ENCODE data around the gene HOXB9. TPM values are rescaled to one million over a fixed set of nuclear protein-coding genes. Genes with fewer than 3 reads are reported as not detected.

Gene HOXB9
- total RNA-seq, 2 experiments from 2014 or later = 0.37 to 0.65 TPM

DNA sequence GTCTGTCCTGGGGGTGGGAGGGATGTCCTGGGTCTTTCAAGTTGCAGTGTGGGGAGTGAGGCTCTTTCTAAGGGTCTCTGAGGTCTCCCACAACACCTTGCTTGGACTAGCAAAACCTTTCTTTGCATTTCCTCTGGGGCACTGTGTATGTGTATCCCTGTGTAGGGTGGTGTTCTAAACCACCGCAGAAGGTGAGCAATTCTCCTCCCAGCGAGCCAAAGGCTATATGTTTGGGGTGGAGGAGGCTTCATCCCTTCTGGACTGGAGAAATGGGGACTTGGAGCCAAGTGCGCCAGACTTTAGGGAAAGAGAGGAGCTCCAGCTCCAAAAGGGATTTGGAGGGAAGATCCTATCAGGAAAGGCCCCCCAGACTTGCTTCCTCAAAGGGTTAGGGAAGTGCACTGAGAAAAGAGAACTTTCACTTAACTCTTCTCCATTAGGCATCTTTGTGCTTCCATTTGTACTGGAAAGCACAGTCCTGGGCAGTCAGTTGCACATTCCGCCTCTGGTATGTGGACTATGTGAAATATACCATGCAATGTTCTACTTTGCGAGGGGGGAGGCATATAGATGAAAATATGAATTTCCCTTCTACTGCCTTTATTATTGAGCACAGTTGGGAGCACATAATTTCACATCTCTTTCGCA is 18.9 kb upstream of the HOXB9 start:
- DNase-seq (no peak), ATAC-seq (no peak)
- CTCF ChIA-PET = no interaction called here
- Mint-ChIP-seq H3K4me1 (ENCODE audit: low read depth) (peaks cover 33% of the 10 kb centered on the region), H3K27me3 (ENCODE audit: low read depth) (peaks cover 79% of the 10 kb centered on the region), H3K27ac (no peak overlapping the region), H3K36me3 (ENCODE audit: low read depth) (peaks cover 2% of the 10 kb centered on the region), H3K9me3 (ENCODE audit: insufficient read depth) (no peaks in the 10 kb centered on the region), H3K4me3 (no peak overlapping the region)
- POLR2A ChIA-PET = no interaction called here

DNA sequence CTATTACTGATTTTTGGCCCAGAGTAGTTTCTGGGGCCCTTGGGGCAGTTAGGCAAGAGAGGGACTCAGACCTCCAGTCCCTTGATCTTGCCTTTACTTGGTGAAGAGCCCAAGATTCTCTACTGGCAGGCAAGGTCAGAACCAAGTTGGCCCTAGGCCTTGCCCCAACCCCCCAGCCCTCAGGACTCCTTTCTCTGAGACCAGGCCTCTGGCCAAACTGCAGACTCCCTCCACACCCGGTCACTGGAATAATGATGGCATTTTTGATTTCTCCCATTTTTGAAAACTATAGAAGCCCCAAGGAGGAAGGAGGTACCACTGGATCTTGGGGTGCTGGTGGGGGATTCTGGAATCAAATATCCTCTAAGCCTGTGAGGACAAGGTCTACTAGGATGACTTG is 18.0 kb upstream of the HOXB9 start:
- ChIA-PET POLR2A (no interaction called here), CTCF (interaction anchor here (1.0 to 2.2 kb wide), 3 partner anchors 11 to 102 kb away, joined by 3 to 7 read pairs (median 3); no protein-coding TSS in a partner anchor)
- Mint-ChIP-seq H3K27ac (no peak overlapping the region), H3K4me1 (ENCODE audit: low read depth) (peaks cover 33% of the 10 kb centered on the region), H3K36me3 (ENCODE audit: low read depth) (peaks cover 2% of the 10 kb centered on the region), H3K9me3 (ENCODE audit: insufficient read depth) (no peaks in the 10 kb centered on the region), H3K27me3 (ENCODE audit: low read depth) (peaks cover 81% of the 10 kb centered on the region), H3K4me3 (no peak overlapping the region)
- ATAC-seq = no peak
- DNase-seq = no peak

DNA sequence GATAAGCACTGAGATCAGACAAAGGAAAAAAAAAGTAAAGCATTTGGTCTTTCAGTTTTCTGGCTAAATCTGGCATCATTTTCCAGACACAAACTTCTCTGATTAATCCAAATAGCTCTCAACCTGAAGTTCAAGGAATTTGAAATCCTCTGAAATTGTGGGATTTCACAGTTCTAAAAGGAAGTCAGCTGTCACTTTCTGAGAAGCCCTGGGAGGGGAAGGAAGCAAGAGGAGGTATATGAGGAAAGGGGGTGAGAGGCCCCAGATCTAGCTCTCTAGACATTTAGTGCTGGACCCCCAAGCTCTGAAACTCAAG is 17.5 kb upstream of the HOXB9 start:
- ChIA-PET POLR2A (no interaction called here), CTCF (interaction anchor here (1.0 to 2.2 kb wide), 3 partner anchors 11 to 102 kb away, joined by 3 to 7 read pairs (median 3); no protein-coding TSS in a partner anchor)
- Mint-ChIP-seq H3K9me3 (ENCODE audit: insufficient read depth) (no peaks in the 10 kb centered on the region), H3K27me3 (ENCODE audit: low read depth) (peaks cover 84% of the 10 kb centered on the region), H3K27ac (no peak overlapping the region), H3K36me3 (ENCODE audit: low read depth) (peaks cover 2% of the 10 kb centered on the region), H3K4me3 (no peak overlapping the region), H3K4me1 (ENCODE audit: low read depth) (peaks cover 33% of the 10 kb centered on the region)
- ATAC-seq = no peak
- no peak for DNase-seq

DNA sequence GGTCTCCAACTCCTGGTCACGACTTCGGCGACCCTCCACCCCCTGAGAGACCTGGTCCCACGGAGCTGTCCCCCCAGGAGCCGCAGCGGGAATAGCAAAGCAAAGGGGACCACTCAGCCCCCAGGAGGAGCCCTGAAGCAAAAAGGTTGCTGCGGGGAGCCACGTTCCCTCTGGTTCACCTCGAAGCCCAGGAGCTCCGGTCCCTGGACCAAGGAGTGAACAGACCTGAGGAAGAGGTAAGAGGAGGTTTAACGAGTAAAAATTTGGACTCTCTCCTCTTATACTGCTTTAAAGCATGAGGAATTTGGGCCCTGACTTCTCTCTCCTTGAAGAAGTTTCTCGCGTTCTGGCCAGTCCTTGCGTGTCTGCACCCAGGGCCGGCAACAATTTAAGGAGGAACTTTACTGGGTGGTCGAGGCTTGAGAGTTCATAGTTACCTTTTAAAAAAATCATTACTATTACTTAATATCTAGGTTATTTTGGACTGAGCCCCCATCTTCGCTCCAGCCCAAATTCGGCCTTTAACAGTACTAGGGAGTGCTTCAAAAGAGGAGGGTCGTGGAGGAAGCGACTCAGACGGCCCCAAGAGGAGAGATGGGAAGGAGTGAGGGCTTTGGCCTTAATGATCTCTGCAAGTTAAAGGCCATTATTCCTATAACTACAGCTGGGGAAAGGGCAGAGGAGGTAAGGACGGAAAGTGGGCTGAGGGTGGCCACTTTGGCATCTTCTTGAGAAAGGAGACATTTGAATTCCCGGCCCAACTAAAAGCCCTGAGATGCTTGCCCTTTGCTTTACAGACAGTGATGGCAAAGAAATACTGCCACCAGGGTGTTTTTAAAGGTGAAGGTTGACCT is 16.9 kb upstream of the HOXB9 start:
- peaks cover 2% of the 10 kb centered on the region for H3K36me3 Mint-ChIP-seq (ENCODE audit: low read depth)
- H3K27me3 Mint-ChIP-seq (ENCODE audit: low read depth) = peaks cover 85% of the 10 kb centered on the region
- H3K27ac Mint-ChIP-seq = no peak overlapping the region
- ATAC-seq = no peak
- ChIA-PET CTCF (interaction anchor here (1.0 to 2.2 kb wide), 3 partner anchors 12 to 103 kb away, joined by 3 to 7 read pairs (median 3); no protein-coding TSS in a partner anchor), POLR2A (no interaction called here)
- no peak for DNase-seq
- H3K9me3 Mint-ChIP-seq (ENCODE audit: insufficient read depth) = no peaks in the 10 kb centered on the region
- H3K4me1 Mint-ChIP-seq (ENCODE audit: low read depth) = peaks cover 31% of the 10 kb centered on the region
- H3K4me3 Mint-ChIP-seq = no peak overlapping the region

DNA sequence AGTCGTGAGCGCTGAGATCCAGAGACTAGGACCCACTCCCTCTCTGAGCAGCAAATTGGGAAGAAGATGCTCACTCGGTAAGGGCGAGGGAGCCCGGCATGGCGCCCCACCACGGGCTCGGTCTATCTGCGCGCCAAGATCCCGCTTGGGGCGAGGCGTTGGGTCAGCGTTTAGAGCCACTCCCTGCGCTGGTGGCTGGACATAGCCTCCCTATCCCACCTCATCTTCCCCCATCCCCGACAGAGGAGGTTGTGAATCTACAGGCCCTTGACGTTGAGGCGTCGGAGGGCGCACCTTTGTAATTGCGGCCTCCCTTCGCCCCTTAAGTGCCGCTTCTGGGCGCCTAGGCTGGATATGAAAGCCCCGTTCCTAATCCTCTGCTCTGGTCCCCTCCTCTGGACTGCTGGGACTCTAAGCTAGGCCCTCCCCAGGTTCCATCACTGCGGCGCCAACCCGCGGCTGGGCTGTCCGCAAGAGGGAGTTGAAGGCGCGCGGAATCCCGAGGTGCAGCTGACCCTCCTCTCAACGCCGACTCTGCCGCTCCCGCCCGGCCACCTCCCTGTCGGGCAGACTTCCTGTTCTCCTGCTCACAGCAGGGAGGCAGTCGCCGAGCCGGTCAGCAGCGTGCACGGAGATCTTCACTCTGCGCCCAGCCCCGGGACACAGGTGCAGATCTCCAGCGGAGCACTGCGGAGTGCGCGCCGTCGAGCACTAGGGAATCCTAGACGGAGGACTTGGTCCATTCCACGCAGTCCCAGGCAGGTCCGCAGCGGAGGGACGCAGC is 16.1 kb upstream of the HOXB9 start:
- ATAC-seq (no peak), DNase-seq (no peak)
- H3K4me1 Mint-ChIP-seq (ENCODE audit: low read depth) = peaks cover 25% of the 10 kb centered on the region
- peaks cover 87% of the 10 kb centered on the region for H3K27me3 Mint-ChIP-seq (ENCODE audit: low read depth)
- POLR2A ChIA-PET = no interaction called here
- no peak overlapping the region for H3K27ac Mint-ChIP-seq
- CTCF ChIA-PET = interaction anchor here (1.6 to 2.2 kb wide), 3 partner anchors 17 to 36 kb away, joined by 3 to 7 read pairs (median 5); partner anchors contain the start of gene HOXB9
- H3K4me3 Mint-ChIP-seq = no peak overlapping the region
- H3K36me3 Mint-ChIP-seq (ENCODE audit: low read depth) = peaks cover 2% of the 10 kb centered on the region
- no peaks in the 10 kb centered on the region for H3K9me3 Mint-ChIP-seq (ENCODE audit: insufficient read depth)

DNA sequence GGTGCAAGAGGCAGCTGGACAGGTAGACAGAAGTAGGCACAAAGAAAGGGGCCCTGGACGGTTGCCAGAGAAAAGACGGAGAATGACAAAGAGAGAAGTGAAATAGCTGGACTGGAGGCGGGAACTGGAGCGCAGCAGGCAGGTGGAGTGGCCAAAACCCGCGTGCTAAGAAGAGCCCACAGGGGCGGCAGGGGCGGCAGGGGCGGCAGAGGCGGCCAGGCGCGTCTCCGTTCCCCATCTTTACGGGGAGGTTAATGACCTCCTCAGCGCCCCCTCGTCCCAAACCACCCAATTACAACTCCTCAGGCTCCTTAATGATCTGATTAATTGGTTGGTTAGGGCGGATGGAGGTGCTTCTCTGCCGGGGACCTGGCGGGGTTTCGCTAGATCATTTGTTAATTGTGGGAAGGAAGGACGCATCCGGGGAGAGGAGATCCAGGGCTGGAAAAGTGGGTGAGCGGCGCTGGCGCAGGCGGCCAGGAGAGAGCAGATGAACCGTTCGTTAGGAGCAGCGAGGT is 15.4 kb upstream of the HOXB9 start:
- ChIA-PET POLR2A (no interaction called here), CTCF (interaction anchor here (1.6 to 2.2 kb wide), 3 partner anchors 16 to 37 kb away, joined by 3 to 7 read pairs (median 5); partner anchors contain the start of gene HOXB9)
- Mint-ChIP-seq H3K4me1 (ENCODE audit: low read depth) (peaks cover 23% of the 10 kb centered on the region), H3K9me3 (ENCODE audit: insufficient read depth) (no peaks in the 10 kb centered on the region), H3K36me3 (ENCODE audit: low read depth) (peaks cover 2% of the 10 kb centered on the region), H3K4me3 (no peak overlapping the region), H3K27me3 (ENCODE audit: low read depth) (peaks cover 89% of the 10 kb centered on the region), H3K27ac (no peak overlapping the region)
- DNase-seq (no peak), ATAC-seq (no peak)

DNA sequence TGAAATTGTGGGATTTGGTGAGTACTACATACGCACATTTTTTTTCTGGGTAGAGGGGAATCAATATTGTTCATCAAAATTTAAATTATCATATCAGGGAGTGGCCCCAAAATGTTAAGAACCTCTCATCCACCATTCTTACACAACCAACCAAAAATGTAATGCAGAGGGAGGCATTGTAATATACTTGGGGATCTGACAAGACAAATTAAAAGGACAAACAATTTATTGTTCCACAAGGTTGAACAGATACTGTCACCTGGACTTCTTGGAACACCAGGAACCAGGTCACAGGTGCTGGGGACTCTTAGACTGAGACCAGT is 14.7 kb upstream of the HOXB9 start:
- CTCF ChIA-PET = interaction anchor here (1.6 to 2.0 kb wide), 3 partner anchors 15 to 38 kb away, joined by 3 to 5 read pairs (median 4); partner anchors contain the start of gene HOXB9
- no peak overlapping the region for H3K4me3 Mint-ChIP-seq

DNA sequence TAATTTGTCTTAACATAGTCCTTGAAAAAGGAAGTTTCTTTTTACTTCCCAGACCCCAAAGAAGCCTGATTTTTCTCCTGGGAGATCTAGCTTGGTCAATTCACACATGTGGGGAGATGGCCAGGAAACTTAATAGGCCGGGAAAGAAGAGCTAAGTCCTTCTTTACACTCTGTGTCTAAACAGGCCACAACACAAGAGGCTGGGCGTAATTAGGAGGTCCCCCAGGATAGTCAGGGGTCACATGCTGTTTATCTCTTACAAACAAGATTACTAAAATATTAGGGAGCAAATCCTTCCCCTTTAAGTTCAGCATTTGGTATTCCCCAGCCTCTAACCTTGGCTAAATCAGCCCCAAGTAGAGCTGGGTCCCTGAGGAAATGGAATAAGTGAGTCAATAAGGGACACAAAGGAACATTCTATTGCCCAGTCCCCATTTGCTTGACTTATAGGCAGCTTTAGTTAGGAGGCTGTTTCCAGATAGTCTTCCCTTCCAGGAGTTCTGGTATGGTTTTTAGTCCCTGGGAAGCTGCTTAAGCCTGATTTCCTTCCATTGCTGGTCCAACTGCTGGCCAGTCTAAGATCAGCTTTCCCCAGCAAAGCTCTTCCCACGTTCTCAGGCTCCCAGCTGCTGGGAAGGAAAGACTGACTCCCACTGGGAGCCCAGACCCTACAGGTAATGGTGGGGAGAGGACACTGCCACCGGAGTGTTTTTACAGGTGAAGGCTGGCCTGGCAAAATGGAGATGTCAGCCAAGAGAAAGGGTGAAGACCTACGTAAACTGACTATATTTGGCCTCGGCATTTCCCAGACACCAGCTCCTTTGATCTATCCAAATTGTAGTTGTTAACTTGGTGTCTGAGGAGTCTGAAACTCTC is 14.1 kb upstream of the HOXB9 start:
- Mint-ChIP-seq H3K27ac (no peak overlapping the region), H3K4me3 (no peak overlapping the region), H3K36me3 (ENCODE audit: low read depth) (peaks cover 2% of the 10 kb centered on the region), H3K9me3 (ENCODE audit: insufficient read depth) (no peaks in the 10 kb centered on the region), H3K27me3 (ENCODE audit: low read depth) (peaks cover 93% of the 10 kb centered on the region), H3K4me1 (ENCODE audit: low read depth) (peaks cover 14% of the 10 kb centered on the region)
- ChIA-PET CTCF (interaction anchor here (1.0 to 2.0 kb wide), 3 partner anchors 10 to 22 kb away, joined by 3 to 5 read pairs (median 4); partner anchors contain the start of gene HOXB9), POLR2A (interaction anchor here (1.0 kb wide), 1 partner anchor 15 kb away, joined by 4 read pairs; no protein-coding TSS in a partner anchor)
- DNase-seq (no peak), ATAC-seq (no peak)

More for the DNA sequence above, 14.7 kb upstream of the HOXB9 start:
- H3K9me3 Mint-ChIP-seq (ENCODE audit: insufficient read depth) = no peaks in the 10 kb centered on the region
- peaks cover 20% of the 10 kb centered on the region for H3K4me1 Mint-ChIP-seq (ENCODE audit: low read depth)
- peaks cover 94% of the 10 kb centered on the region for H3K27me3 Mint-ChIP-seq (ENCODE audit: low read depth)
- no peak overlapping the region for H3K27ac Mint-ChIP-seq
- H3K36me3 Mint-ChIP-seq (ENCODE audit: low read depth) = peaks cover 2% of the 10 kb centered on the region
- ATAC-seq (no peak), DNase-seq (no peak)
- POLR2A ChIA-PET = interaction anchor here (1.0 kb wide), 1 partner anchor 16 kb away, joined by 4 read pairs; no protein-coding TSS in a partner anchor

DNA sequence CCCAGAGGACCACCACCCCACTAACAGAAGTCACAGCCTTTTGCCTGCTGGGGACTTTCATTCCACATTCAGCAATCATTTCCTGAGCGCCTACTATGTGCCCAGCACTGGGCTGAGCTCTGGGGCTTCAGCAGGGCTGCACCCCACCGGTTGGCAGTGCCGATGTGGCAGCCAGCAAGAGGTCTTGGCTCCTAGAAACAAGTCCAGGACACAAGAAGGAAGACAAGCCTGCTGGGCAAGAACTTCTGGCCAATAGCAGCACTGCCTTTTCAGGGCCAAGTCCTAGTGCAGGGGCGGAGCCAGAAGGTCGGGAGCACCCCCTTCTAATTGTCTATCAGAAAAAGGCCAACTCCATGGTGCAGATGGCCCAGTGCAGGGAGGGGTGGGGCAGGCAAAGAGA is 13.0 kb upstream of the HOXB9 start:
- CTCF ChIA-PET = interaction anchor here (2.0 kb wide), 1 partner anchor 21 kb away, joined by 4 read pairs; no protein-coding TSS in a partner anchor
- POLR2A ChIA-PET = no interaction called here
- H3K36me3 Mint-ChIP-seq (ENCODE audit: low read depth) = peaks cover 2% of the 10 kb centered on the region
- H3K4me3 Mint-ChIP-seq = no peak overlapping the region
- ATAC-seq (no peak), DNase-seq (no peak)
- H3K4me1 Mint-ChIP-seq (ENCODE audit: low read depth) = peaks cover 13% of the 10 kb centered on the region
- no peak overlapping the region for H3K27ac Mint-ChIP-seq
- H3K9me3 Mint-ChIP-seq (ENCODE audit: insufficient read depth) = no peaks in the 10 kb centered on the region
- H3K27me3 Mint-ChIP-seq (ENCODE audit: low read depth) = peaks cover 94% of the 10 kb centered on the region

DNA sequence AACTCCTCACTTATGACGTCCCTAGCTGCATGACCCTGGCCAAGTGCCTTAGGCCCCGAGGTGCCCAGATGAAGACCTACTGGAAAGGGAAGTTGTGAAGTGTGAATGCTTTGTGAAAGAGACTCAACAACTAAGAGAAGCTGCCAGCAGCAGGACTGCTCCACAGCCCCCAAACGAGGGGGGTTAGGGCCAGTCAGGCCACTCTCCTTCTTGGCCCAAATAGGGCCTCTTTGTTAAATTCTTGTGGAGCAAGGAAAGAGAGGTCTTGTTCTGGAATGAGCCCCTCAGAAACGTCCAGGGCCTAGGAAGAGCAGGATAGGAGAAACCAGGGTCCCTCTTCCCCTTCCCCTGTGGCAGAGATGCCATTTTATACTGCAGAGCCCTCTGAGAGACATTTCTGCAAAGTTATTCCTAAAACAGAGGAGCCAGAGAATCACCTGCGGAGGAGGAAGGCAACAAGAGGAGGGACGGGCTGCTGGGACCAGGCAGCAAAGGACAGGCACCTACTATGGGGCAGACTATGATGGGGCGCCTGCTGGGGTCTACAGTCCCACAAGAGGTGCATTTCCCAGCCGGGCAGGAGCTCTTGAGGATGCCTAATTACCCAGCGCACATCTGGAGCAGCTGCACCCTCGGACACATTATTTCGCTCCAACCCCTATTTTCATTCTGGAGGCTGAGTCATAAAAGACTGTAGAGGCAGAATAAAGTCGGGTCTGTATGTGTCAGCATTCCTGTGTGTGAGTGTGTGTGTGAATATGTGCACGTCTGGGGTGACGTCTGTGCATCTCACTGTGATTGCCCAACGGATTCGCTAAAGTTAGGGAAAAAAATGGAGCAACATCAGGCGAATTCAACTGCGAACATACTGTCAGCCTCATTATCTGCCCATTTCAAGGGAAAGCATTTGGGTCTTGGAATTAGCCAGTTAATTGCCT is 11.4 kb upstream of the HOXB9 start:
- ChIA-PET CTCF (interaction anchor here (0.6 to 4.0 kb wide), 17 partner anchors 9 to 395 kb away, joined by 3 to 34 read pairs (median 6); partner anchors contain the start of genes HOXB5, HOXB9 and PRAC2), POLR2A (interaction anchor here (0.6 to 1.3 kb wide), 2 partner anchors 12 to 372 kb away, joined by 3 to 7 read pairs; partner anchors contain the start of gene HOXB9)
- Mint-ChIP-seq H3K9me3 (ENCODE audit: insufficient read depth) (no peaks in the 10 kb centered on the region), H3K4me1 (ENCODE audit: low read depth) (peaks cover 12% of the 10 kb centered on the region), H3K4me3 (no peak overlapping the region), H3K27me3 (ENCODE audit: low read depth) (peaks cover 85% of the 10 kb centered on the region), H3K27ac (no peak overlapping the region), H3K36me3 (ENCODE audit: low read depth) (peaks cover 2% of the 10 kb centered on the region)
- ATAC-seq (no peak), DNase-seq (no peak)
